Muscle of back (tissue), 13 donors: ENCODE measurements around the gene DGKQ. TPM values are rescaled to one million over a fixed set of nuclear protein-coding genes. Genes with fewer than 3 reads are reported as not detected.

Experiments used
- DNase-seq, 3 donors: peaks; one replicate each; pipeline versions ENCODE4 v3.0.0 to v3.0.0-alpha.2; 2013
- long read RNA-seq, 9 donors: transcript quantifications; one replicate each; lab custom pipeline, GENCODE V29; 2026
- polyA plus RNA-seq, 10 donors: library from polyadenylated mRNA; unstranded; fragments of 120-200 nt; gene quantifications; one replicate each; pipeline ENCODE4 v1.2.1, GENCODE V29; 2013; ENCODE audit not compliant: insufficient read length in 10 of 10

DGKQ gene
- polyA plus RNA-seq, result 1 to 10 TPM; 3.4 to 6.1 (median 4.4) TPM
- long read RNA-seq, donor 1, full-length matches to known transcripts, result 1 of 1 reads
- long read RNA-seq, donor 1, partial matches to known transcripts, result 0 of 1 reads
- long read RNA-seq, donor 1, other reads (novel, unspliced or antisense), result 0 of 1 reads
- long read RNA-seq, donor 2, full-length matches to known transcripts, result 1 of 1 reads
- long read RNA-seq, donor 2, partial matches to known transcripts, result 0 of 1 reads
- long read RNA-seq, donor 2, other reads (novel, unspliced or antisense), result 0 of 1 reads
- long read RNA-seq, donor 3, result 0 reads
- long read RNA-seq, donor 4, result 0 reads
- long read RNA-seq, donor 5, result 0 reads
- long read RNA-seq, donor 6, result 0 reads
- long read RNA-seq, donor 7, result 0 reads
- long read RNA-seq, donor 8, full-length matches to known transcripts, result 1 of 1 reads
- long read RNA-seq, donor 8, partial matches to known transcripts, result 0 of 1 reads
- long read RNA-seq, donor 8, other reads (novel, unspliced or antisense), result 0 of 1 reads
- long read RNA-seq, donor 9, result 0 reads

- peak; percentile 79 to 89 (median 84) for DNase-seq
These were observed at the start of gene DGKQ for GRCh38 chr4:973431-974397. DGKQ (minus strand) TSS chr4:973569; CDS start chr4:973482, 87 bp downstream.

GRCh38 chr4:1022739-1023066 is 49.3 kb upstream of the DGKQ start:
- DNase-seq, result peak in 1 of 3 donors; percentile 42

GRCh38 chr4:1022051-1022738 is 48.8 kb upstream of the DGKQ start:
- DNase-seq, result no peak

- DNase-seq, result no peak
These were observed 48.1 kb upstream of the DGKQ start for GRCh38 chr4:1021386-1022050.

GRCh38 chr4:1019729-1020470 is 46.5 kb upstream of the DGKQ start:
- DNase-seq, result no peak

GRCh38 chr4:1019320-1019719 is 46.0 kb upstream of the DGKQ start:
- no peak for DNase-seq

GRCh38 chr4:1018147-1019020 is 45.0 kb upstream of the DGKQ start:
- peak in 1 of 3 donors; percentile 66 for DNase-seq

- no peak for DNase-seq
These were observed 44.3 kb upstream of the DGKQ start for GRCh38 chr4:1017706-1018105.

- DNase-seq, result no peak
These were observed 43.8 kb upstream of the DGKQ start for GRCh38 chr4:1017211-1017610.

GRCh38 chr4:1015746-1016145 is 42.4 kb upstream of the DGKQ start:
- no peak for DNase-seq

- no peak for DNase-seq
These were observed 41.8 kb upstream of the DGKQ start for GRCh38 chr4:1015179-1015578.

GRCh38 chr4:1014291-1015167 is 41.2 kb upstream of the DGKQ start:
- DNase-seq, result peak in 1 of 3 donors; percentile 64

- DNase-seq, result no peak
These were observed 40.1 kb upstream of the DGKQ start for GRCh38 chr4:1013225-1014073.

GRCh38 chr4:1012034-1012739 is 38.8 kb upstream of the DGKQ start:
- peak in 1 of 3 donors; percentile 56 for DNase-seq

- no peak for DNase-seq
These were observed 38.3 kb upstream of the DGKQ start for GRCh38 chr4:1011666-1012033.

GRCh38 chr4:1011022-1011665 is 37.8 kb upstream of the DGKQ start, which contains the start of gene FGFRL1:
FGFRL1 (plus strand) TSS chr4:1011626; CDS start chr4:1012486, 860 bp downstream.
- peak; percentile 89 to 95 (median 93) for DNase-seq
